Tibial artery (tissue), 4 donors: ENCODE data around the gene MCF2L.
A peak's percentile ranks its signal among the peaks of the same experiment; 100 is the strongest.

ENCODE experiments used
- DNase-seq, 2 donors: peaks; one replicate each; pipeline ENCODE4 v3.0.0-alpha.2; 2019
- H3K27ac ChIP-seq, 2 donors: fragments of 200-600 bp; sonication (generic) in 1 of 2; 1 replicate in 1 of 2; 2 replicates in 1 of 2; pipeline ENCODE4 v1.5.1; 2018 to 2019; ENCODE audit warnings: mild to moderate bottlenecking in 1 of 2
- H3K27me3 ChIP-seq, 2 donors: fragments of 200-600 bp; sonication (generic) in 1 of 2; one replicate each; pipeline versions ENCODE4 v1.5.1 to v1.6.0; 2016 to 2019
- H3K36me3 ChIP-seq, 3 donors: fragments of 200-600 bp; sonication (generic) in 2 of 3; one replicate each; pipeline ENCODE4 v1.5.1; 2016 to 2019; ENCODE audit warnings: mild to moderate bottlenecking in 2 of 3
- H3K4me1 ChIP-seq, 4 donors: fragments of 200-600 bp; sonication (generic) in 2 of 4; 1 replicate in 3 of 4; 2 replicates in 1 of 4; pipeline ENCODE4 v1.5.1; 2016 to 2019
- H3K4me3 ChIP-seq, 2 donors: fragments of 200-600 bp; sonication (generic) in 1 of 2; 1 replicate in 1 of 2; 2 replicates in 1 of 2; pipeline ENCODE4 v1.5.1; 2018 to 2019; ENCODE audit warnings: mild to moderate bottlenecking in 2 of 2
- H3K9me3 ChIP-seq, 3 donors: fragments of 200-600 bp; sonication (generic) in 1 of 3; one replicate each; pipeline ENCODE4 v1.5.1; 2016 to 2019
- intact Hi-C: fragments of 100-400 bp; cut with DNase I; formaldehyde crosslinking; loops from one replicate; pipeline ENCODE4 v1.15.0; 2023; ENCODE audit warnings: low total_unique reads
- TF ChIP-seq, protein P1 (sequence below), 2 experiments: fragments of 200-600 bp in 1 of 2; fragments of 450-650 bp in 1 of 2; IDR thresholded peaks; one replicate each; pipeline ENCODE4 v1.5.1; 2017 to 2019; ENCODE audit warnings: antibody characterized with exemption in 2 of 2, mild to moderate bottlenecking in 1 of 2, moderate library complexity in 1 of 2

The MCF2L gene

DNA sequence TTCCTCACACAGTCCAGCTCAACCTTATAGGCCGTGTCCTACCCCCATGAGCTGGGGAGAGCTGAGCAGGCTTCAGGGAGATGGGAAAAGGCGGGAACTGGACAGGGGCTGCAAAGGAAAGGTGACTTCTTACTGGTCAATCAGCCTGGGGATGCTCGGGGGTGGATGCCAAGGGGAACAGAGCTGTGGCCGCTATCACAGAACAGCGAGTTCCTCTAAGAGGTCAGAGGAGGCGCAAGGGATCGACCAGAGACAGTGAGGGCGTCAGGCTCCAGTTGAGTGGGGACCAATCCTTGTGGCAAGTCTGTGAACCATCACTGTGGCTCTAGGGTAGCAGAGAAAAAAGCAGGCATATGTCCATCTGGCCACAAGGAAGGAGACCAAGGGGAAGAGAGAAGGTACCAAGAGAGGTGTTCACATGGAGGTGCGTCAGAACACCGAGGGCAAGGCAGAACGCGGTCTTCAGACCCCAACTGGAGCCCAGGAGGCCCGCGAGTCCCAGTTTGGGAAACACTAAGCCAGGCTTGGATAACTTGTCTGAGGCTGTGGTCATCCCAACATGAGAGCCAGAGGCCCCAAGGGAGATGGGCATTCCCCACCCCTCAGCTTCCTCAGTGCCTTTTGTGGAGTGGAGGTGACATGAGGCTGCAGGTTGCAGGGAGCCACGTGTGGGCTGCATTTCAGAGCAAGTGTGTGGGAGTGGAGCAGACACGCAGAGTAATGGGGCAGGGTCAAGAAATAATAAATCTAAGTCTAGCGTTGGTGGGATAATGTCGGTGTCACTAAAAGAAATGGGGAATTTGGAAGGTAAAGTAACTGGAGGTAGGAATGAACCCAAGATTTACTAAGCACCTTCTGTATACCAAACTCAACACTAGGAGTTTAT lies 157.5 kb downstream of the MCF2L start:
- no peaks in the 10 kb centered on the region for H3K36me3 ChIP-seq
- peaks cover 0 to 10% of the 10 kb centered on the region in 2 donors for H3K27me3 ChIP-seq
- H3K27ac ChIP-seq: no peak overlapping the region
- intact Hi-C loops: no loop called here
- H3K4me3 ChIP-seq: no peak overlapping the region
- DNase-seq: peak in 1 of 2 donors; percentile 43
- H3K9me3 ChIP-seq: no peaks in the 10 kb centered on the region
- peaks cover 0 to 15% (median 4%) of the 10 kb centered on the region in 4 donors for H3K4me1 ChIP-seq
- TF ChIP-seq, protein P1, sequence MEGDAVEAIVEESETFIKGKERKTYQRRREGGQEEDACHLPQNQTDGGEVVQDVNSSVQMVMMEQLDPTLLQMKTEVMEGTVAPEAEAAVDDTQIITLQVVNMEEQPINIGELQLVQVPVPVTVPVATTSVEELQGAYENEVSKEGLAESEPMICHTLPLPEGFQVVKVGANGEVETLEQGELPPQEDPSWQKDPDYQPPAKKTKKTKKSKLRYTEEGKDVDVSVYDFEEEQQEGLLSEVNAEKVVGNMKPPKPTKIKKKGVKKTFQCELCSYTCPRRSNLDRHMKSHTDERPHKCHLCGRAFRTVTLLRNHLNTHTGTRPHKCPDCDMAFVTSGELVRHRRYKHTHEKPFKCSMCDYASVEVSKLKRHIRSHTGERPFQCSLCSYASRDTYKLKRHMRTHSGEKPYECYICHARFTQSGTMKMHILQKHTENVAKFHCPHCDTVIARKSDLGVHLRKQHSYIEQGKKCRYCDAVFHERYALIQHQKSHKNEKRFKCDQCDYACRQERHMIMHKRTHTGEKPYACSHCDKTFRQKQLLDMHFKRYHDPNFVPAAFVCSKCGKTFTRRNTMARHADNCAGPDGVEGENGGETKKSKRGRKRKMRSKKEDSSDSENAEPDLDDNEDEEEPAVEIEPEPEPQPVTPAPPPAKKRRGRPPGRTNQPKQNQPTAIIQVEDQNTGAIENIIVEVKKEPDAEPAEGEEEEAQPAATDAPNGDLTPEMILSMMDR (IDR thresholded peaks at IDR 0.05): no peak

DNA sequence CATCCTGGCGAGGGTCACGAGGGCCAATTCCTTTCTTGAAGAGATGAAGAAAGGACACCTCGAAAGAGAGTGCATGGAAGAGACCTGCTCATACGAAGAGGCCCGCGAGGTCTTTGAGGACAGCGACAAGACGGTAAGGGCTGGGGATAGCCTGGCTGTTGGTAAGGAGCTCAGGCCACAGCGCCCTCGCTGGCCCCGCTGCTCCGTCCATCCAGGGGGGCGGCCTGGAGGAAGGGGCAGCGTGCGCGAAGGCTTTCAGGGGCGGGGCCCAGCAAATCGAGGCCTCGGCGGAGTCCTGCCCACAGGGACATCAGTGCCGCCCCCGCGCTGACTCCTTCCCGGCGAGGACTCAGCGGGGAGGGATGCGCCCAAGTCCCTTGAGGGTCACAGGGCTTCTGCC lies 160.5 kb downstream of the MCF2L start:
- H3K27ac ChIP-seq: no peak overlapping the region

DNA sequence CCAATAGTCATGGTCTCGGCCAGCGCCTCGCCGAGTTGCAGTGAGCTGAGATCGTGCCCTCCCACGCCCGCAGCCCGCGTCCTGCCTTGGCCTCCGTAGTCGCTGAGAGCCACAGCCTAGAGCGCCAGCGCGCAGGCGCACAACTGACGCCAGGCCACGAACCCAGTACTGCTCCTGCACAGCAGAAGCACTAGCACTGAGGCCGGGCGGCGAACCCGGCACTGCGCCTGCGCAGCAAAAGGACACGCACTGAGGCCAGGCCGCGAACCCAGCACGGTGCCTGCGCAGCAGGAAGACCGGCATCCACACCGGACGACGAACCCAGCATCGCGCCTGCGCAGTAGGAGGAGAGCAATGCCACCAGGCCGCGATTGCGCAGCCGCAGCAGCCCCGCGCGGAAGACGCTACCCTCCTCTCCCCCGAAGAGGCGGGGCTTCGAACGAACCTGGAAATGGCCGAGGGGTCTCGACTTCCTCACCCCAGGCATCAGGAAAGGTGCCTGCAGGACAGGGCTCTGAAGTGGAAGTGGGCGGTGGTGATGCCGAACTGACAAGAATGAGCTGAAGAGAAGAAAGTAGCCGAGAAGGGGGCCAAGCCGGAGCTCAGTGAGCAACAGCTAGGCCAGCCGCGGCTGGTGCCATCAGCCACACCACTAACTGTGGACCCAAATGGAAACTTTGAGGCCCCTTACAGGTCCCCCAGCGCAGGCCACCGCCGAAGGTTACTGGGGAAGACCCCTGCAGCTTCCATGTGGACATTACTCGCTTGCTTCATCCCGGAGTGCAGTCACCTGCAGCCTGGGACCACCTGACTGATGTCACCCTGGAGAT lies 161.1 kb downstream of the MCF2L start:
- Histone ChIP-seq H3K36me3 (no peaks in the 10 kb centered on the region), H3K4me3 (peak overlapping the region; percentile 13 to 26), H3K4me1 (peaks cover 0 to 6% (median 3%) of the 10 kb centered on the region in 4 donors), H3K27ac (no peak overlapping the region), H3K27me3 (peaks cover 0 to 12% of the 10 kb centered on the region in 2 donors), H3K9me3 (no peaks in the 10 kb centered on the region)
- intact Hi-C loops: no loop called here
- peak in 1 of 2 donors; percentile 56 for DNase-seq
- TF ChIP-seq, protein P1 (IDR thresholded peaks at IDR 0.05): no peak

More for the DNA sequence above, 160.5 kb downstream of the MCF2L start:
- H3K4me1 ChIP-seq: peaks cover 0 to 6% (median 3%) of the 10 kb centered on the region in 4 donors
- H3K9me3 ChIP-seq: no peaks in the 10 kb centered on the region
- DNase-seq: peak in 1 of 2 donors; percentile 54
- TF ChIP-seq, protein P1 (IDR thresholded peaks at IDR 0.05): no peak
- intact Hi-C loops: no loop called here
- no peaks in the 10 kb centered on the region for H3K36me3 ChIP-seq
- peak overlapping the region in 1 of 2 donors; percentile 26 for H3K4me3 ChIP-seq
- H3K27me3 ChIP-seq: peaks cover 0 to 12% of the 10 kb centered on the region in 2 donors

DNA sequence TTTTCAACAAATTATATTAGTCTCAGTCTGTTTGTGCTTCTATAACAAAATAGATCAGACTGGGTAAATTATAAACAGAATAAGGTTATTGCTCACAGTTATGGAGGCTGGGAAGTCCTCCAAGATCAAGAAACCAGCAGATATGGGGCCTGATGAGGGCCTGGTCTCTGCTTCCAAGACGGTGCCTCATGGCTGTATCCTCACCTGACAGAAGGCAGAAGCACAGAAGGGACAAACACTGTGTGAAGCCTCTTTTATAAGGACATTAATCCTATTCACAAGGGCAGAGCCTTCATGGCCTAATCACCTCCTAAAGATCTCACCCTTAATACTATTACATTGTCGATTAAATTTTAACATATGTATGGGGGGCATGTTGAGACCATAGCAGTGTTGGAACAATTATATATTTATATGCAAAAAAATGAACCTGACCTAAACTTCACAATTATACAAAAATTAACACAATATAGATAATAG lies 166.3 kb downstream of the MCF2L start:
- H3K4me1 ChIP-seq: no peaks in the 10 kb centered on the region
- DNase-seq: no peak
- TF ChIP-seq, protein P1 (IDR thresholded peaks at IDR 0.05): no peak
- H3K9me3 ChIP-seq: no peaks in the 10 kb centered on the region
- H3K27me3 ChIP-seq: peaks cover 0 to 3% of the 10 kb centered on the region in 2 donors
- H3K4me3 ChIP-seq: no peak overlapping the region
- no peaks in the 10 kb centered on the region for H3K36me3 ChIP-seq
- intact Hi-C loops: no loop called here
- no peak overlapping the region for H3K27ac ChIP-seq

DNA sequence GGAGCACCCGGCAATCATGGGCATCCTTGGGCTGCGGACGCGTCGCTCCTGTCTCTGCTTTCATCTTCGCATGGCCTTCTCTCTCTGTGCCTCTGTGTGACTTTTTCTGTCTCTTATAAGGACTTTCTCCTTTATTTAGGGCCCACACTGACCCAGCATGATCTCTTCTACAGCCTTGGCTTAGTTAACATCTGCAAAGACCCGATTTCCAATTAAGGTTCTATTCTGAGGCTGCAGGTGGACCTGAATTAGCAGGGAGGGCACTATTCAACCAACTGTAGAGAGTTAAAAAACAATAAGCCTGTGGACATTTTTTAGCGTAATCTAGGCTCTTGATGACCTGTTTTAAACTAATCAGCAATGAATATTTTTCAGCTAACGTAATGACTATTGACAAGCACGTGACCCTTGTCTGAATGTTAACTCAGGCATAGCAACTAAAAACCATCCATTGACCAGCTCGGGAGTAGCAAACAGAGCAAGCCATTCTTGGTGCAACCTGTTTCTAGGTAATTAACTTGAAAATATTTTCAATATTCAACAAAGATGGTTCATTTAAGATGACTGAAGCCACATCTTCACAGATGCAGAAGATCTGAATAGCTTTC lies 168.8 kb downstream of the MCF2L start:
- Histone ChIP-seq H3K4me3 (no peak overlapping the region), H3K36me3 (no peaks in the 10 kb centered on the region), H3K4me1 (no peaks in the 10 kb centered on the region), H3K27ac (no peak overlapping the region), H3K27me3 (no peaks in the 10 kb centered on the region), H3K9me3 (no peaks in the 10 kb centered on the region)
- TF ChIP-seq, protein P1 (IDR thresholded peaks at IDR 0.05): no peak
- intact Hi-C loops: no loop called here
- DNase-seq: no peak
